Retinal pigment epithelial cell (primary cell): ENCODE data around the gene BMP2K.
"Not testable (repeated sequence)": the region's sequence is repeated elsewhere in the genome, so short reads cannot be mapped to it uniquely, and the experiment has no call there.

Experiments
- DNase-seq: peaks from one replicate; pipeline ENCODE4 v3.0.0-alpha.2; 2010; ENCODE audit warnings: low read depth
- H3K4me3 ChIP-seq: 2 replicates; pipeline ENCODE4 v1.5.1; 2011; ENCODE audit warnings: mild to moderate bottlenecking, low read length, control low read depth, moderate library complexity
- CTCF ChIP-seq: conservative IDR thresholded peaks from 2 replicates; pipeline ENCODE4 v1.5.1; 2011; ENCODE audit warnings: low read depth, low read length, control low read depth, inconsistent platforms

BMP2K gene

GRCh38 chr4:78788007-78788889 lies 12.1 kb downstream of the BMP2K start:
- H3K4me3 ChIP-seq, result no peak overlapping the region
- no peak for DNase-seq

DNA sequence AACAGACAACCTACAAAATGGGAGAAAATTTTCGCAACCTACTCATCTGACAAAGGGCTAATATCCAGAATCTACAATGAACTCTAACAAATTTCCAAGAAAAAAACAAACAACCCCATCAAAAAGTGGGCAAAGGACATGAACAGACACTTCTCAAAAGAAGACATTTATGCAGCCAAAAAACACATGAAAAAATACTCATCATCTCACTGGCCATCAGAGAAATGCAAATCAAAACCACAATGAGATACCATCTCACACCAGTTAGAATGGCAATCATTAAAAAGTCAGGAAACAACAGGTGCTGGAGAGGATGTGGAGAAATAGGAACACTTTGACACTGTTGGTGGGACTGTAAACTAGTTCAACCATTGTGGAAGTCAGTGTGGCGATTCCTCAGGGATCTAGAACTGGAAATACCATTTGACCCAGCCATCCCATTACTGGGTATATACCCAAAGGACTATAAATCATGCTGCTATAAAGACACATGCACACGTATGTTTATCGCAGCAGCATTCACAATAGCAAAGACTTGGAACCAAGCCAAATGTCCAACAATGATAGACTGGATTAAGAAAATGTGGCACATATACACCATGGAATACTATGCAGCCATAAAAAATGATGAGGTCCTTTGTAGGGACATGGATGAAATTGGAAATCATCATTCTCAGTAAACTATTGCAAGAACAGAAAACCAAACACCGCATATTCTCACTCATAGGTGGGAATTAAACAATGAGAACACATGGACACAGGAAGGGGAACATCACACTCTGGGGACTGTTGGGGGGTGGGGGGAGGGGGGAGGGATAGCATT lies 19.7 kb downstream of the BMP2K start:
- not testable (repeated sequence) for DNase-seq, H3K4me3 ChIP-seq

More at GRCh38 chr4:78788007-78788889, 12.1 kb downstream of the BMP2K start:
- no peak for TF ChIP-seq CTCF

- DNase-seq, result no peak
- TF ChIP-seq CTCF, result no peak
- no peak overlapping the region for H3K4me3 ChIP-seq
These were observed 20.4 kb downstream of the BMP2K start for GRCh38 chr4:78796526-78796925.

- no peak overlapping the region for H3K4me3 ChIP-seq
- DNase-seq, result no peak
- no peak for TF ChIP-seq CTCF
These were observed 21.7 kb downstream of the BMP2K start for GRCh38 chr4:78797777-78798284.

- no peak for TF ChIP-seq CTCF
- no peak overlapping the region for H3K4me3 ChIP-seq
- no peak for DNase-seq
These were observed 23.7 kb downstream of the BMP2K start for GRCh38 chr4:78799551-78800495.

DNA sequence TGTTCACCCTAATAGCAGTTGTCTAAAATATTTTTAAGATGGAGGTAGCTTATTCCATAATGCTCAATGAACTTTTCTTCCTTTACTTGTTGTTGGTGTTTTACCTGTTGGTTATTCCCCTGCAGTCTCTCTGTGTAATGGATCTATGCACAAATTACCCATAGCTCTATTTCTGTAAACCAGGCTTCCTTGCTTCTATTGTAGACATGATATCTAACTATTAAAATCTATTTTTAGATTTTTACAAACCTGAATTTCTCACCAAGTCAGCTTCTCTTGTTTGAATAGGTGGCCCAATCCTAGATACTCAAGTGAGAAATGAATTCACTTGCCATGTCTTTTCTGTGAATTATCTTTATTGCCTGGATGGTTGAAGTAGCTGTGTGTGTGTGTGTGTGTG lies 24.8 kb downstream of the BMP2K start:
- no peak for TF ChIP-seq CTCF
- DNase-seq, result no peak
- H3K4me3 ChIP-seq, result no peak overlapping the region
